ENCODE measurements around the gene FARSA.
"Not testable (repeated sequence)": the region's sequence is repeated elsewhere in the genome, so short reads cannot be mapped to it uniquely, and the experiment has no call there.

FARSA gene

DNA sequence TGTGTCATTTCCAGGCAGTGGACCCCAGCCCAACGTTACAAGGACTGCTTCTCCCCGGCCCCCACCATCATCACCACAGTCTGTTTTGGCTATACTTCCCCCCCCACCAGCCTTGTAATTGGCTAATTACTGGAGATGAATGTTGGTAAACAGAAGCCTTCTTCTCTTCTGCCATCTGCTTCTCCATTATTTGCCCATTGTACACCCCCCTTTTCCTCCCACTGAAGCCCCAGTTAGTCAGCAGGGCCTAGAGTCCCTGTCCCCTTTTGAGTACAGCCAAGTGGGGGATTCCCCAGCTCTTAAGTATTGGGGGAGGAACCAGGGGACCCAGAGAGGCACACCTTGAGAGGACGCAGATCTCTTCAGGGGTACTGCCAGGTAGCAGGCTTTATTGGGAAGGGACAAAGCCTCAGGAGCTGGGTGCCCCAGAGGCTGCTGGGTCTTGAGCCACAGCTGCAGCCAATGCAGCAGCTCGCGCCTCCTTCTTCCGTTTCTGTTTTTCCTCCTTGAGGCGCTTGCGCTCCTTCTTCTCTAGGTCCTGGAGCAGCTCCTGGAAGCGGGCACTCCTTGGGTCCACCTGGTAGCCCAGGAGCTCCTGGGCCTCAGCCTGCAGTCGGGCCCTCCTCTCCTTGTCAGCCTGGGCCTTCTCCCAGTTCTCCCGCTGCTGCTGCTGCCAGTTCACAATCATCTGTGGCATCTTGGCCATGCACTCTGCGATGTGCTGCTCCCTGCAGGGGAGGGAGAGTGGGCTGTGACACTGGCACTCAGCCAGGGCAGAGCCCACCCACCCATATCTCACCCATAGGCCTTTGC is 20.5 kb upstream of the FARSA start:
- peak in 1 of 2 donors; percentile 5 for DNase-seq

DNA sequence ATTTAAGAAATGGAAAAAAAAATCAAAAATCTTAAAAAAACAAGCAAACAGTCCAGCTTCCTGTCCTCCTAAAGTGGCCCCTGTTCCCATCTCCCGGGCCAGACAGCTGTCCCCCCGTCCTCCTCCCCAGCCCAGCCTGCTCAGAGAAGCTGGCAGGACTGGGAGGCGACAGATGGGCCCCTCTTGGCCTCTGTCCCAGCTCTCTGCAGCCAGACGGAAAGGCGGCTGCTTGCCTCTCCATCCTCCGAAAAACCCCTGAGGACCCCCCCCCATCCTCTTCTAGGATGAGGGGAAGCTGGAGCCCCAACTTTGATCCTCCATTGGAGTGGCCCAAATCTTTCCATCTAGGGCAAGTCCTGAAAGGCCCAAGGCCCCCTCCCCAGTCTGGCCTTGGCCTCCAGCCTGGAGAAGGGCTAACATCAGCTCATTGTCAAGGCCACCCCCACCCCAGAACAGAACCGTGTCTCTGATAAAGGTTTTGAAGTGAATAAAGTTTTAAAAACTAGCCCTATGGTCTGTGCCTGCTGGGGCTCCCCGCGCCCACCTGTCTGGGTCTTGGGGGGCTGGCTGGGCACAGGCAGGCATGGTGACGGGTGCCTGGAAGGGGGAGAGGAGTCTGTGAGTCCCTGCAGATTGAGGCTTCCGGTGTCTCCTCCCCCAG is 19.8 kb upstream of the FARSA start:
- no peak for DNase-seq

DNA sequence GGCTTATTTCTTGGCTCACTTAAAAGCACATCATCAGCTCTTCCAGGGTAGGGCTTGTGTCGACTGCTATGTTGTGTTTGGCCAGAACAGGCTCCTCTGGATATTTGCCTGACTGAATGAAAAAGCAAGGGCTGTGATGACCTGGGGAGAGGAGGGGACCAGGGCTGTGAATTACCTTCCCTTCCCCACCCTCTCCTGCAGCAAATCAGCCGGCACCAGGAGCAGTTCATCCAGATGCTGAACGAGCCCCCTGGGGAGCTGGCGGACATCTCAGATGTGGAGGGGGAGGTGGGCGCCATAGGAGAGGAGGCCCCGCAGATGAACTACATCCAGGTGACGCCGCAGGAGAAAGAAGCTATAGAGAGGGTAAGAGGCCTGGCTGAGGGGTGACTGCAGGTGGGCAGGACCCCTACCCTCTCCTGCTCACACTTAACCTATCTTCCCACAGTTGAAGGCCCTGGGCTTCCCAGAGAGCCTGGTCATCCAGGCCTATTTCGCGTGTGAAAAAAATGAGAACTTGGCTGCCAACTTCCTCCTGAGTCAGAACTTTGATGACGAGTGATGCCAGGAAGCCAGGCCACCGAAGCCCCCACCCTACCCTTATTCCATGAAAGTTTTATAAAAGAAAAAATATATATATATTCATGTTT is 19.1 kb upstream of the FARSA start:
- DNase-seq, result no peak

DNA sequence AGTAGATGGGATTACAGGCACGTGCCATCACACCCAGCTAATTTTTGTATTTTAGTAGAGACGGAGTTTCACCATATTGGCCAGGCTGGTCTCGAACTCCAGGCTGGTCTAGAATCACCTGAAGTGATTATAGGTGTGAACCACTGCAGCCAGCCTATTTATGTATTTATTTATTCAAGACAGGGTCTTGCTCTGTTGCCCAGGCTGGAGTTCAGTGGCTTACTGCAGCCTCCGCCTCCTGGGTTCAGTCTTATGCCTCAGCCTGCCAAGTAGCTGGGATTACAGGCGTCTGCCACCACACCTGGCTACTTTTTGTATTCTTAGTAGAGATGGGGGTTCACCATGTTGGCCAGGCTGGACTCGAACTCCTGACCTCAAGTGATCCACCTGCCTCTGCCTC is 18.5 kb upstream of the FARSA start:
- not testable (repeated sequence) for DNase-seq

DNA sequence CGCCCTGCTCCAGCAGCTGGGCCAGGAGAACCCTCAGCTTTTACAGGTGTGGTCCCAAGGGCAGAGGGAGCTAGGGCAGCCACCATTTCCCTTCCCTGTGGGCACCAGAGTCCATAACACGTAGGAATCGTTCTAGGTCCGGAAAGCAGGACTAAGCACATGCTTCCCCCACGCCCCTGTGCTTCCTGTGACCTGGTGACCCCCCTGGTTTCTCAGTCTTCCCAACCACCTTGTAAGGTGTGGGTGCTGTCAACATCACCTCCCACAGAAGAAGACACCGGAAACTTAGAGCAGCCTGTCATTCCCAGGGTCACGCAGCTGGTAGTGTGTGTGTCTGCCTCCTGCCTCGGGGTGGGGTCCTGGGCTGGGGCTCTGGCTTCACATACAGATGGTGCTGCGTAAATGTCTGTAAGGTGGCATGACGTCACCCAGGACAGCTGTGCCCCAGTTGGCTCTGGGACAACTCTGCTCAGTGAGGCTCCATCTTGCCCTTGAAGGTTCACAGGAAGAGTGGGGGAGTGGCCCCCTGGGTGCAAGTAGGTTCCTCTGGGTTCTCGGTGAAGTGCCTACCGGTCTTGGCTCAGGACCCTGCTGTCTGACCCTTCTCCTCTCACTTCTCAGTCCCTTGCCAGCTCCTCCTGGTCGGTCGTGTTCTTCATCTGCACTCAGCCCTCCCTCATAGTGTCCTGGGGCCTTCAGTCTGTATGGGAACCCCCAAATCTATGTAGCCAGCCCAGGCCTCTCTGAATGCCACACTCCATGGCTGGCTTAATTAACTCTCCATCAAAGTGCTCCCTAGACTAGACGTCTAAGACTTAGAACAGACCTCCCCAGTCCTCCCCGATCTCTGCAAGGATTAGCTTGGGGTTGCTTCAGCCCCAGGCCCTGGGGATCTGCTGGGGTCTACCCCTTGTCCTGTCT is 16.1 kb upstream of the FARSA start:
- DNase-seq, result no peak

DNA sequence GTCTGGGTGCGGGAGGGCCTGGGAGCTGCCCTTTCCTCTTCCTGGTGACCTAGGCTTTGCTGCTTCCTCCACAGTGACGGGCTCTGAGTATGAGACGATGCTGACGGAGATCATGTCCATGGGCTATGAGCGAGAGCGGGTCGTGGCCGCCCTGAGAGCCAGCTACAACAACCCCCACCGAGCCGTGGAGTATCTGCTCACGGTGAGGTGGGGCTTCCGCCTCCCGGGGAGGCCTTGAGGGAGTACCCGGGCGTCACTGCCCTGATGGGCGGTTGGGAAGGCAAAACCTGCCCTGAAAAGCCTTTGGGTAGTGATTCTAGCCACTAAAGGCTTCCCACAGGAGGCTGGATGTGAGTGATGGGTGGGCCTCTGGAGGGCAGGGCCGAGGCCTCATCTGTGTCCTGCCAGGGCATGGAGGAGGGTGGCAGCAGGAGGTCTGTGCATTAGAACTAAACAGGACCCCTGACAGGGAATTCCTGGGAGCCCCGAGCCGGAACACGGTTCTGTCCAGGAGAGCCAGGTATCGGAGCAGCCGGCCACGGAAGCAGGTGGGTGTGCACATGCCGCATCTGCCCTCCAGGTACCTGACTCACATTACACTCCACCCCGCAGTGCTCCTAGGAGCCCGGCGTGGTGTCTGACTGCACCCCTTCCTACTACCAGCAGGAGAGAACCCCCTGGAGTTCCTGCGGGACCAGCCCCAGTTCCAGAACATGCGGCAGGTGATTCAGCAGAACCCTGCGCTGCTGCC is 15.3 kb upstream of the FARSA start:
- DNase-seq, result no peak

DNA sequence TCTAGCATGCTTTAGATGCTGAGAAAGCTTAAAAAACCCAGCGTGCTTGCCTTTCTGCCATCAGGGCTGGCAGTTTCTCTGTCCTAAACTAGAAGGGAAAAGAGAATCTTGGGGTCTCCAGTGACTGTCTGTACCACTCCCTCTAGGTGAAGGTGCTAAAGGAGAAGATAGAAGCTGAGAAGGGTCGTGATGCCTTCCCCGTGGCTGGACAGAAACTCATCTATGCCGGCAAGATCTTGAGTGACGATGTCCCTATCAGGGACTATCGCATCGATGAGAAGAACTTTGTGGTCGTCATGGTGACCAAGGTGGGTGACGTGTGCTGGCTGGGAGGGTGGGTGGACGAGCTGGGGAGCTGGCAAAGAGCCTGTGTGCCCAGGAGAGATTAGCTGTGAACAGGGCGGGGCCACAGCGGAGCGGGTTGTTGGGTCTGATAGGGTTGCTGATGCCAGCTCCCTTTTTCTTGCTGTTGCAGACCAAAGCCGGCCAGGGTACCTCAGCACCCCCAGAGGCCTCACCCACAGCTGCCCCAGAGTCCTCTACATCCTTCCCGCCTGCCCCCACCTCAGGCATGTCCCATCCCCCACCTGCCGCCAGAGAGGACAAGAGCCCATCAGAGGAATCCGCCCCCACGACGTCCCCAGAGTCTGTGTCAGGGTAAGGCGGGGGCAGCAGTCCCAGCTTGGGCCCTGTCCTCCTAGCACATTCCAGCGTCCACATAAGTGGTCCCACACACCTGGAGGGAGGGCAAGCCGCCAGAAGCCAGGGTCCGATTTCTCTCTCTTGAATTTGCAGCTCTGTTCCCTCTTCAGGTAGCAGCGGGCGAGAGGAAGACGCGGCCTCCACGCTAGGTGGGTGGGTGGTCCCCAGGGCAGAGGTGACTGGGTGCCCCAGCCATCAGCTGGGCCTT is 14.4 kb upstream of the FARSA start:
- DNase-seq, result no peak

DNA sequence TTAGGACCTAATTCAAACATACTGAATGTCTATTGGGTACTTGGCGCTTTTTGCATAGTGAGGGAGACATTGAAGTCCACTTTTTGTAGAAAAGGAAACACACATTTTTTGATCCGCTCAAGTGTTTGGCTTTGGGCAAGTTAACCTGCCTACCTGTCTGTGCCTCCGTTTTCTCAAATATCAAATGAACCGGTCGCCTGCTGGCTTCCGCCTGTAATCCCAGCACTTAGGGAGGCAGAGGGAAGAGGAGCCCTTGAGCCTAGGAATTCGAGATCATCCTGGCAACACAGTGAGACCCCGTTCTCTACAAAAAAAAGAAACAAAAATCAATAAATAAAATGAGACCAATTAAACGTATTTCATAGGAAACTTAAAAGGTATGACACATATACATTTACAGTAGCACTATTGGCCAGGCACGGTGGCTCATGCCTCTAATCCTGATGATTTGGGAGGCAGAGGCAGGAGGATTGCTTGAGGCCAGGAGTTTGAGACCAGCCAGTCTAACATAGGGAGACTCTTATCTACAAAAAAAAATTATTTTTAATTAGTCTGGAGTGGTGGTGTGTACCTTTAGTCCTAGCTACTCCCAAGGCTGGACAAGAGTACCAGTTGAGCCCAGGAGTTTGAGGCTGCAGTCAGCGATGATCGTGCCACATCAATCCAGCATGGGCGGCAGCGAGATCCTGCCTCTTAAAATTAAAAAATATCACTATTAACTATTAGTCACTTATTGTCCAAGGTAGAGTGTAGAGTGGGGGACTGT is 13.4 kb upstream of the FARSA start:
- no peak for DNase-seq

DNA sequence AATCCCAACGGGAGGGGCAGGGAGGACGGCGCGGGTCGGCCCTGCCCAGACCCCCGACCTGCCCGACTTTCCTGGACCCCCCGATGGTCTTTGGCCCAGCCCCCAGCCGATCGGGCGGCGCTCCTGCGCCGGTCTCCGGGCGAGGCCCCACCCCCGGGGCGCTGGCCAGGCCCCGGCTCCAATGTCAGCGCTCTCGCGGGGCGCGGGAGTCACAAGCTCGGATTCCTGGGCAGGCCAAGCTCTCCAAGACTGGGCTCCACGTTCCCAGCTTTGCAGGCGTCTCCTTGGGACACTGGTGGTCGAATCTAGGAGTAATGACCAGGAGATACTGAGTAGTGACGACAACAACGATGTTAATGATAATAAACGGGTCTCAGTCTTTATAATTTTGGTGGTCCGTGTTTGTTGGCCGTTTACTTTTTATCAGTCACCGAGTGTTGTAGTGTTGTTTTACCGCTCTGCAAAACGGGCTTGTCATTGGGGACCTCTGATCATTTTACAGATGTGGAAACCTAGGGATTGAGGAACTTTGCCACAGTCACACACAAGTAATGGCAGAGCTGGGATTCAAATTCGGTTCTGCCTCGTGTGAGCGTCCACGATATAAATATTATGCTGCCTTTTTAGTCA is 12.7 kb upstream of the FARSA start:
- peak in 1 of 2 donors; percentile 54 for DNase-seq

DNA sequence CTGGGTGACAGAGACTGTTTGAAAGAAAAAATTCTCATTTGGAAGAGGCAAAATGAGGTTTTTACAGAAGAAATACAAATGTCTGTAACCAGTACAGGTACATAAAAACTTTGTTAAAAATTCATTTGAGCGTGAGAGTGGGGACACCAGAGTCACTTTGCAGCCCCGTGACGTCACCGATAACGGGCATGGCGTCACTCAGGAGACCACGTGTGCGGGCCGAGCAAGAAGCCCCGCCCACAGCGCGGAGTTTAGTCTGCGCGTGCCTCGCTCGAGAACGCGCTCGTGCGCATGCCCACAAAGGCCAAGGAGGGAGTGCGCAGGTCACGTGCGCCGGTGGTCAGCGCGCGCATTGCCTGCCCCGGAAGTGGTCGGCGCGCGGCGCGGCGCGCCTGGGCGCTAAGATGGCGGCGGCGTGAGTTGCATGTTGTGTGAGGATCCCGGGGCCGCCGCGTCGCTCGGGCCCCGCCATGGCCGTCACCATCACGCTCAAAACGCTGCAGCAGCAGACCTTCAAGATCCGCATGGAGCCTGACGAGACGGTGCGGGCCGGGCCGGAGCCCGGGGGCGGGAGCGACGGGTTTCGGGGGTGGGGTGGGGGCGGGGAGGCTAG is 12.1 kb upstream of the FARSA start, which contains the start of gene RAD23A:
Gene RAD23A, plus strand, starts transcription at position 384 of the 613 bp plus-strand sequence. Its CDS starts 87 bp downstream, at position 471.
- DNase-seq, result peak; percentile 75 to 91

DNA sequence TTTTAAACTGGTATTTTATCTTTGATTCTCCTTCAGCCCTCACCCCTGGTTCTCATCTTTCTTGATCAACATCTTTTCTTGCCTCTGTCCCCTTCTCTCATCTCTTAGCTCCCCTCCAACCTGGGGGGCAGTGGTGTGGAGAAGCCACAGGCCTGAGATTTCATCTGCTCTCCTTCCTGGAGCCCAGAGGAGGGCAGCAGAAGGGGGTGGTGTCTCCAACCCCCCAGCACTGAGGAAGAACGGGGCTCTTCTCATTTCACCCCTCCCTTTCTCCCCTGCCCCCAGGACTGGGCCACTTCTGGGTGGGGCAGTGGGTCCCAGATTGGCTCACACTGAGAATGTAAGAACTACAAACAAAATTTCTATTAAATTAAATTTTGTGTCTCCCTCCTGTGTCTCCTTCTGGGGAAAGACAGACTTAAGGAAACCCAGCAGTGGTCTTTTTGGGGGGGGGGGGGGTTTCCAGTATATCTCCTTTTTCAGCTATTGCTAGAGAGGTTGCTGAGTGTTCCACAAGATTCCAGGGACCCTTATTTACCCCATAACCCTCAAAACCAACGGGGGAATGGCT is 10.7 kb upstream of the FARSA start:
- DNase-seq, result no peak

DNA sequence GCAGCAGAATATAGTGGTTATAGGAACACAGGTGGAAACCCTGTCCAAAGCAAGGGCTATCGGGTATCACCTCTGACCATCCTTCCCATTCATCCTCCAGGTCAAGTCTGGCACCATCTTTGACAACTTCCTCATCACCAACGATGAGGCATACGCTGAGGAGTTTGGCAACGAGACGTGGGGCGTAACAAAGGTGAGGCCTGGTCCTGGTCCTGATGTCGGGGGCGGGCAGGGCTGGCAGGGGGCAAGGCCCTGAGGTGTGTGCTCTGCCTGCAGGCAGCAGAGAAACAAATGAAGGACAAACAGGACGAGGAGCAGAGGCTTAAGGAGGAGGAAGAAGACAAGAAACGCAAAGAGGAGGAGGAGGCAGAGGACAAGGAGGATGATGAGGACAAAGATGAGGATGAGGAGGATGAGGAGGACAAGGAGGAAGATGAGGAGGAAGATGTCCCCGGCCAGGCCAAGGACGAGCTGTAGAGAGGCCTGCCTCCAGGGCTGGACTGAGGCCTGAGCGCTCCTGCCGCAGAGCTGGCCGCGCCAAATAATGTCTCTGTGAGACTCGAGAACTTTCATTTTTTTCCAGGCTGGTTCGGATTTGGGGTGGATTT is 10.0 kb upstream of the FARSA start:
- DNase-seq, result no peak

DNA sequence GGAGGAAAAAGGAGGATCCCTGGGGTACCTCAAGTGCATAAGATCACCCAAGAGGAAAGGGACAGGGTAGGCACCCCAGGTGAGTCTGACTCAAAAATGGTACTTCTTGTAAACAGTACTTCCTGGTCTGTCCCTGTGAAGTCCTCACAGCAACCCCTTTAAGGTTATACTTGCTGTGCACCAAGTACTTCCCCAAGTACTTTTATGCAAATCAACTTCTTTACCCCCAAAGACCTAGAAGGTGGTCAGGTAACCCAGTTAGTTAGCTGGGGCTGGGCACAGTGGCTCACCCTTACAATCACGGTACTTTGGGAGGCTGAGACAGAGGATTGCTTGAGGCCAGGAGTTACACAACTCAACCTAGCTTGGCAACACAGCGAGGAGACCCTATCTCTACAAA is 7.4 kb upstream of the FARSA start:
- no peak for DNase-seq

DNA sequence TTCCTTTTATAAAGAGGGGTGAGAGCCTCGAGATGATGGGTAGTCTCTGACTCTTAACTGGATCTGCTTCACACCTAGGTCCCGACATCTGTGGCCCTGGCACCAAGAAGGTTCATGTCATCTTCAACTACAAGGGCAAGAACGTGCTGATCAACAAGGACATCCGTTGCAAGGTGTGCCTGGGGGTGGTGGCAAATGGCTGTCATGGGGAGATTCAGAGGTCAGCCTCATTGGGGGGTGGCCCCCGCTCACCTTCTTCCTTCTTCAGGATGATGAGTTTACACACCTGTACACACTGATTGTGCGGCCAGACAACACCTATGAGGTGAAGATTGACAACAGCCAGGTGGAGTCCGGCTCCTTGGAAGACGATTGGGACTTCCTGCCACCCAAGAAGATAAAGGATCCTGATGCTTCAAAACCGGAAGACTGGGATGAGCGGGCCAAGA is 6.5 kb upstream of the FARSA start:
- no peak for DNase-seq

DNA sequence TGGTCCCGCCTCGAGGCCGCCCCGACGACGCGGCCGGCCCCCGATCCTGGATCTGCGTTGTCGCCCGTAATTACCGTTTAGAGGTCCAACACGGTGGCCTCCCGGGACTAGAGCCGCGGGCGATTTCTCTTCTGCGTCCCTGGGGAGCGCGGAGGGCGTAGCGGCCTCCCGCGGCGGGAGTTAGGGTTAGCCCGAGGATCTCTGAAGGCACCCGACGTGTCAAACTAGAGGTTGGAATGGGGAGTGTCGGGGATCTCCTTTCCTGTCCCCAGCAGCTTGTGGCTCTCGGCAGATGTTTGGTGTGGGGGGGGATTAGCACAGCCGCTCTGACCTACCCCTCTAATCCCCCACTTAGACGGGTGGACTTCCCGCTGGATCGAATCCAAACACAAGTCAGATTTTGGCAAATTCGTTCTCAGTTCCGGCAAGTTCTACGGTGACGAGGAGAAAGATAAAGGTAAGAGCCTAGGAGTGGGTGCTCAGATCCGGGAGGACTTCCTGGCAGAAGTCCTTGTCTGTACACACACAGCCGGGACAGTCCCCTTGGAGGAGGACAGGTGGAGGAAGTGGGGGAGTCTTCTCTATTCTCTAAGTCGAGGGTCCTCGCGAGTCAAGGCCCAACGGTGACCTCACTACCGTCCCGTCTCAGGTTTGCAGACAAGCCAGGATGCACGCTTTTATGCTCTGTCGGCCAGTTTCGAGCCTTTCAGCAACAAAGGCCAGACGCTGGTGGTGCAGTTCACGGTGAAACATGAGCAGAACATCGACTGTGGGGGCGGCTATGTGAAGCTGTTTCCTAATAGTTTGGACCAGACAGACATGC is 5.5 kb upstream of the FARSA start:
- peak in 1 of 2 donors; percentile 3 for DNase-seq

DNA sequence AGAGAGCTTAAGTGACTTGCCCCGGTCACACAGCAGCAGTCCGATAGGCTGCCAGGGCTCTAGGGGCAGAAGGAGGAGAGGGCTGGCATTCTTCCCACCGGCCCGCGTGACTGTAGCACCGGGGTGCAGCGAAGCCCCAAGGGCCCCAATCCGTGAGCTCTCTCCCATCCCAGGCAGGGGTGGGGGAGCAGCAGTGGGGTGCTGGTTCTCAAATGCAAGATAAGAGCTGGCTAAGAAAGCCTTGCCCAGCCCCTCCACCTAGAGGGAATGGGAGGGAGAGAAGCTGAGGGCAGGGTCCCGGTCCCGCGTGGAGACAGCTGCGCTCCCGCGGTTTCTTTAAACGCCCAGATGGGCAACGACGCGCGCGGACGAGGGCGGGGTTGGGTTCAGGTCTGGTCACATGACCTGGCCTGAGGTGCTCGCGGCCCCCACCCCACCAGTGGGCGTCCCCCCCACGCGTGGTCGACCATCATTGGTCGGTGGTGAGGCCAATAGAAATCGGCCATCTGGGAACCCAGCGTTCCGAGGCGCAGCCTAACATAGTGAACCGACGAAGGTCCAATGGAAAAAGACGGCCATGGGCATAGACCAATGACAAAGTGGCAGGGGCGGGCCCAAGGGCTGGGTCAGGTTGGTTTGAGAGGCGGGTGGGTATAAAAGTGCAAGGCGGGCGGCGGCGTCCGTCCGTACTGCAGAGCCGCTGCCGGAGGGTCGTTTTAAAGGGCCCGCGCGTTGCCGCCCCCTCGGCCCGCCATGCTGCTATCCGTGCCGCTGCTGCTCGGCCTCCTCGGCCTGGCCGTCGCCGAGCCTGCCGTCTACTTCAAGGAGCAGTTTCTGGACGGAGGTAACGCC is 4.6 kb upstream of the FARSA start, which contains the start of gene CALR:
Gene CALR, plus strand, starts transcription at position 683 of the 852 bp plus-strand sequence. Its CDS starts 71 bp downstream, at position 754.
- peak; percentile 97 to 99 for DNase-seq
